Endothelial cell of umbilical vein (primary cell): ENCODE results near the gene TBX19. TPM values are rescaled to one million over a fixed set of nuclear protein-coding genes. Genes with fewer than 3 reads are reported as not detected.

Experiments
- BruUV-seq: library from RNA; stranded (reverse); fragments of 400-500 nt; replicated peaks from 2 replicates; lab custom pipeline; 2021; lab: Mats Ljungman, UMichigan
- CTCF ChIA-PET: fragments of 300-600, 350-600 bp; sonication (Branson Sonifier 250); formaldehyde crosslinking; loops from one replicate; lab custom pipeline; 2021; ENCODE audit warnings: antibody characterized with exemption, inconsistent platforms; lab: Charles Lee
- POLR2A ChIA-PET: fragments of 300-600, 350-600 bp; sonication (Branson Sonifier 250); formaldehyde crosslinking; loops from one replicate; lab custom pipeline; 2021; ENCODE audit warnings: antibody characterized with exemption, inconsistent platforms; lab: Charles Lee
- DNase-seq: peaks from one replicate; pipeline ENCODE4 v3.0.0-alpha.2; 2011; ENCODE audit warnings: low read depth, low spot score
- FAIRE-seq: peaks from 2 replicates; lab custom pipeline; 2011; peaks lifted over from hg19 to GRCh38; lab: Jason Lieb, UNC
- H2AFZ ChIP-seq: 2 replicates; pipeline ENCODE4 v1.6.0; 2012; ENCODE audit warnings: low read depth, low read length, control low read depth, inconsistent platforms
- H3K27ac ChIP-seq: 2 replicates; pipeline ENCODE4 v1.5.1; 2011; ENCODE audit warnings: low read depth, mild to moderate bottlenecking, control low read depth, low read length, moderate library complexity; ENCODE audit not compliant: insufficient read depth
- H3K27me3 ChIP-seq, 2 experiments: 2 replicates each; pipeline versions ENCODE4 v1.6.0 to v1.6.1; 2011; ENCODE audit warnings: low read length in 2 of 2, mixed read lengths in 1 of 2; ENCODE audit not compliant: control insufficient read depth in 2 of 2, insufficient read depth in 2 of 2
- H3K36me3 ChIP-seq, 2 experiments: 2 replicates in 1 of 2; 3 replicates in 1 of 2; pipeline ENCODE4 v1.5.1; 2011; ENCODE audit warnings: low read length in 2 of 2, mild to moderate bottlenecking in 1 of 2, moderate library complexity in 1 of 2; ENCODE audit not compliant: control insufficient read depth in 2 of 2, insufficient read depth in 2 of 2; ENCODE audit errors: extremely low read depth in 1 of 2
- H3K4me1 ChIP-seq: 3 replicates; pipeline ENCODE4 v1.5.1; 2011; ENCODE audit warnings: mild to moderate bottlenecking, low read length; ENCODE audit not compliant: control insufficient read depth, insufficient read depth; ENCODE audit errors: extremely low read depth
- H3K4me2 ChIP-seq: 2 replicates; pipeline ENCODE4 v1.6.1; 2011; ENCODE audit warnings: low read length, control low read depth, mixed read lengths; ENCODE audit not compliant: insufficient read depth
- H3K4me3 ChIP-seq, 3 experiments: fragments of 200-600 bp in 1 of 3; sonication (generic), shearing (Covaris generic) in 1 of 3; replicated peaks in 1 of 3; 2 replicates each; pipeline ENCODE4 v1.5.1; 2011 to 2016; ENCODE audit warnings: control low read depth in 3 of 3, low read length in 3 of 3, mild to moderate bottlenecking in 2 of 3, inconsistent platforms in 1 of 3, low read depth in 1 of 3, moderate library complexity in 1 of 3; ENCODE audit not compliant: insufficient read depth in 1 of 3
- H3K79me2 ChIP-seq: 2 replicates; pipeline ENCODE4 v1.6.0; 2012; ENCODE audit warnings: low read length, inconsistent platforms; ENCODE audit not compliant: control insufficient read depth, insufficient read depth
- H3K9ac ChIP-seq: replicated peaks from 2 replicates; pipeline ENCODE3; 2011; ENCODE audit warnings: low read length, control low read depth; ENCODE audit not compliant: insufficient read depth; ENCODE audit errors: extremely low read depth
- H3K9me1 ChIP-seq: replicated peaks from 3 replicates; pipeline ENCODE4 v1.6.0; 2011; ENCODE audit warnings: mild to moderate bottlenecking, low read length; ENCODE audit not compliant: control insufficient read depth, insufficient read depth; ENCODE audit errors: extremely low read depth
- H3K9me3 ChIP-seq: replicated peaks from 2 replicates; pipeline ENCODE4 v1.5.1; 2012; ENCODE audit warnings: low read length, inconsistent platforms; ENCODE audit not compliant: control insufficient read depth, insufficient read depth
- H4K20me1 ChIP-seq: replicated peaks from 2 replicates; pipeline ENCODE3; 2011; ENCODE audit warnings: mild to moderate bottlenecking, low read length; ENCODE audit not compliant: control insufficient read depth, insufficient read depth; ENCODE audit errors: extremely low read depth
- EZH2 ChIP-seq: IDR thresholded peaks from 2 replicates; pipeline ENCODE4 v1.6.1; 2012; ENCODE audit warnings: borderline replicate concordance, low read depth, mild to moderate bottlenecking, moderate library complexity, low read length, inconsistent platforms; ENCODE audit not compliant: severe bottlenecking
- GATA2 ChIP-seq: IDR thresholded peaks from 2 replicates; pipeline ENCODE4 v1.7.0; 2011; ENCODE audit warnings: low read depth, mild to moderate bottlenecking, moderate library complexity, mixed read lengths, low read length; ENCODE audit not compliant: insufficient read length, insufficient read depth
- JUN ChIP-seq: IDR thresholded peaks from 2 replicates; pipeline ENCODE4 v1.6.1; 2011; ENCODE audit warnings: borderline replicate concordance, low read depth; ENCODE audit not compliant: insufficient read length, insufficient read depth
- MYC ChIP-seq: IDR thresholded peaks from one replicate; pipeline ENCODE4 v1.6.1; 2011; ENCODE audit warnings: mild to moderate bottlenecking, low read depth, low read length
- POLR2A ChIP-seq: IDR thresholded peaks from 2 replicates; pipeline ENCODE4 v1.6.1; 2012; ENCODE audit warnings: low read depth, mild to moderate bottlenecking, control low read depth, low read length
- POLR2AphosphoS5 ChIP-seq: IDR thresholded peaks from 2 replicates; pipeline ENCODE4 v1.6.1; 2012; ENCODE audit warnings: low read depth, mild to moderate bottlenecking, control low read depth, low read length, moderate library complexity; ENCODE audit not compliant: insufficient read depth
- dilution Hi-C: fragments of 300-500 bp; cut with MboI; formaldehyde crosslinking; loops from one replicate; pipeline ENCODE4 v1.15.0; 2019; ENCODE audit warnings: low sequenced_read_pairs; ENCODE audit not compliant: extremely low pct_ligation_motif_present
- intact Hi-C: fragments of 100-400 bp; cut with micrococcal nuclease; formaldehyde crosslinking; loops from one replicate; pipeline ENCODE4 v1.10.0; 2022
- polyA plus RNA-seq, 4 experiments: library from polyadenylated mRNA; depleted of rRNA in 3 of 4; stranded (reverse) in 3 of 4; unstranded in 1 of 4; fragments of >200 nt; gene quantifications; 2 replicates each; pipeline versions ENCODE4 v1.2.1 to v1.2.3, GENCODE V29; 2011 to 2012; ENCODE audit warnings: missing spikeins in 1 of 4
- total RNA-seq: library from RNA; stranded (reverse); gene quantifications from 2 replicates; pipeline ENCODE4 v1.2.3, GENCODE V29; 2021
- TF ChIP-seq, protein P1 (sequence below): IDR thresholded peaks from 2 replicates; pipeline ENCODE4 v1.6.1; 2011; ENCODE audit not compliant: insufficient read depth, insufficient read length
- TF ChIP-seq, protein P2 (sequence below), 2 donors: IDR thresholded peaks; 1 replicate in 1 of 2; 2 replicates in 1 of 2; pipeline ENCODE4 v1.5.1; 2011; ENCODE audit warnings: low read length in 2 of 2, mild to moderate bottlenecking in 2 of 2, moderate library complexity in 2 of 2, control low read depth in 1 of 2, inconsistent platforms in 1 of 2, low read depth in 1 of 2; ENCODE audit not compliant: insufficient read depth in 1 of 2; ENCODE audit errors: extremely low read depth in 1 of 2

The TBX19 gene
- total and polyA plus RNA-seq, 2 donors (not counting 3 experiments of a cell fraction or from before 2014, with no cell fraction given) = 2.3 to 2.8 TPM

DNA sequence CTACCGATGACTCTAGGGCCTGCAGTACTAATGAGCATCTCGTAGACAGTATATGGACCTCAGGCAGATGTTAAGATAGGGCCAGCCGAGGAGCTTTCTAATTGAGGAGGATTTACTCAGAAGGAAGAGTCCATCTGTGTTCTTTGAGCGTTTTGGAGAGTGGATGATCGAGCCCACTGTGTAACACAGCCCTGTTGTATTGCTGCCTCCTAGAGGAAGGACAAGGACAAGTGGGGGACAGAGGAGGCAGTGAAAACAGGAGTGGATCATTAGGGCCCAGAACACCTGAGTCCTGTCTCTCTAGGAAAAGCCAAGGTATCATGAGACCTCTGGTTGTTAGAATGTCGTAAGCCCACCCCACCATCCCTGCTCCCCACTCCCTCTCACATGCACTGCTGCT lies 62.9 kb downstream of the TBX19 start:
- Histone ChIP-seq H4K20me1 (no peaks in the 10 kb centered on the region), H3K9me1 (no peaks in the 10 kb centered on the region), H3K79me2 (no peaks in the 10 kb centered on the region), H3K9ac (no peak overlapping the region), H3K4me3 (no peak overlapping the region), H3K4me2 (no peak overlapping the region), H3K9me3 (no peaks in the 10 kb centered on the region), H3K36me3 (no peaks in the 10 kb centered on the region), H3K27ac (no peak overlapping the region), H3K27me3 (peaks cover 4 to 16% of the 10 kb centered on the region in 2 experiments), H3K4me1 (peaks cover 5% of the 10 kb centered on the region), H2AFZ (no peak overlapping the region)
- dilution Hi-C loops (no loop called here), intact Hi-C loops (loop anchor here (5.0 kb wide), 2 partner anchors 106 to 1004 kb away; no protein-coding TSS in a partner anchor)
- no TSS peak for BruUV-seq
- FAIRE-seq (no peak), DNase-seq (no peak)
- TF ChIP-seq JUN = no peak
- TF ChIP-seq POLR2A = no peak
- TF ChIP-seq MYC = no peak
- TF ChIP-seq GATA2 = no peak
- TF ChIP-seq, protein P1, sequence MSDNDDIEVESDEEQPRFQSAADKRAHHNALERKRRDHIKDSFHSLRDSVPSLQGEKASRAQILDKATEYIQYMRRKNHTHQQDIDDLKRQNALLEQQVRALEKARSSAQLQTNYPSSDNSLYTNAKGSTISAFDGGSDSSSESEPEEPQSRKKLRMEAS = no peak
- TF ChIP-seq EZH2 = peak; percentile 30
- TF ChIP-seq, protein P2, sequence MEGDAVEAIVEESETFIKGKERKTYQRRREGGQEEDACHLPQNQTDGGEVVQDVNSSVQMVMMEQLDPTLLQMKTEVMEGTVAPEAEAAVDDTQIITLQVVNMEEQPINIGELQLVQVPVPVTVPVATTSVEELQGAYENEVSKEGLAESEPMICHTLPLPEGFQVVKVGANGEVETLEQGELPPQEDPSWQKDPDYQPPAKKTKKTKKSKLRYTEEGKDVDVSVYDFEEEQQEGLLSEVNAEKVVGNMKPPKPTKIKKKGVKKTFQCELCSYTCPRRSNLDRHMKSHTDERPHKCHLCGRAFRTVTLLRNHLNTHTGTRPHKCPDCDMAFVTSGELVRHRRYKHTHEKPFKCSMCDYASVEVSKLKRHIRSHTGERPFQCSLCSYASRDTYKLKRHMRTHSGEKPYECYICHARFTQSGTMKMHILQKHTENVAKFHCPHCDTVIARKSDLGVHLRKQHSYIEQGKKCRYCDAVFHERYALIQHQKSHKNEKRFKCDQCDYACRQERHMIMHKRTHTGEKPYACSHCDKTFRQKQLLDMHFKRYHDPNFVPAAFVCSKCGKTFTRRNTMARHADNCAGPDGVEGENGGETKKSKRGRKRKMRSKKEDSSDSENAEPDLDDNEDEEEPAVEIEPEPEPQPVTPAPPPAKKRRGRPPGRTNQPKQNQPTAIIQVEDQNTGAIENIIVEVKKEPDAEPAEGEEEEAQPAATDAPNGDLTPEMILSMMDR (IDR thresholded peaks at IDR 0.05; ENCODE audit: extremely low read depth in 1 of 2, insufficient read depth in 1 of 2, low read depth in 1 of 2, low read length in 2 of 2) = no peak
- no peak for TF ChIP-seq POLR2AphosphoS5
- ChIA-PET POLR2A (no interaction called here), CTCF (interaction anchor here (0.7 to 3.3 kb wide), 28 partner anchors 9 to 1243 kb away, joined by 3 to 90 read pairs (median 8); partner anchors contain the start of genes F5 and SFT2D2)
